ENCODE data around the gene ARSK. TPM values are rescaled to one million over a fixed set of nuclear protein-coding genes. Genes with fewer than 3 reads are reported as not detected.

ARSK gene
- total RNA-seq, 1 experiment from 2014 or later, result 13.7 TPM

- Histone ChIP-seq H3K36me3 (ENCODE audit: control insufficient read depth, insufficient read depth, low read length) (no peaks in the 10 kb centered on the region), H3K4me3 (ENCODE audit: low read depth in 2 of 2, low read length in 2 of 2) (no peak overlapping the region), H3K27me3 (ENCODE audit: control insufficient read depth, insufficient read depth, low read length) (no peaks in the 10 kb centered on the region), H3K9me3 (ENCODE audit: control insufficient read depth, insufficient read depth, low read depth, low read length) (no peaks in the 10 kb centered on the region), H3K4me1 (ENCODE audit: control insufficient read depth, insufficient read depth, low read length) (peaks cover 6% of the 10 kb centered on the region; the same call in 1 of the 2 replicates), H3K27ac (ENCODE audit: low read length) (no peak overlapping the region)
- CTCF ChIA-PET, result no interaction called here
- DNase-seq (ENCODE audit: low read depth, low spot score) (no peak), ATAC-seq (no peak)
- no TSS peak for BruUV-seq (replicated peaks)
- TF ChIP-seq, protein P1, sequence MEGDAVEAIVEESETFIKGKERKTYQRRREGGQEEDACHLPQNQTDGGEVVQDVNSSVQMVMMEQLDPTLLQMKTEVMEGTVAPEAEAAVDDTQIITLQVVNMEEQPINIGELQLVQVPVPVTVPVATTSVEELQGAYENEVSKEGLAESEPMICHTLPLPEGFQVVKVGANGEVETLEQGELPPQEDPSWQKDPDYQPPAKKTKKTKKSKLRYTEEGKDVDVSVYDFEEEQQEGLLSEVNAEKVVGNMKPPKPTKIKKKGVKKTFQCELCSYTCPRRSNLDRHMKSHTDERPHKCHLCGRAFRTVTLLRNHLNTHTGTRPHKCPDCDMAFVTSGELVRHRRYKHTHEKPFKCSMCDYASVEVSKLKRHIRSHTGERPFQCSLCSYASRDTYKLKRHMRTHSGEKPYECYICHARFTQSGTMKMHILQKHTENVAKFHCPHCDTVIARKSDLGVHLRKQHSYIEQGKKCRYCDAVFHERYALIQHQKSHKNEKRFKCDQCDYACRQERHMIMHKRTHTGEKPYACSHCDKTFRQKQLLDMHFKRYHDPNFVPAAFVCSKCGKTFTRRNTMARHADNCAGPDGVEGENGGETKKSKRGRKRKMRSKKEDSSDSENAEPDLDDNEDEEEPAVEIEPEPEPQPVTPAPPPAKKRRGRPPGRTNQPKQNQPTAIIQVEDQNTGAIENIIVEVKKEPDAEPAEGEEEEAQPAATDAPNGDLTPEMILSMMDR (IDR thresholded peaks at IDR 0.05), result no peak
- TF ChIP-seq REST (IDR thresholded peaks at IDR 0.05; ENCODE audit: insufficient read depth in 1 of 2, low read depth in 2 of 2, low read length in 1 of 2) (no peak), SIN3A (IDR thresholded peaks at IDR 0.05; ENCODE audit: borderline replicate concordance, insufficient read depth, low read depth, low read length) (no peak), POLR2AphosphoS5 (IDR thresholded peaks at IDR 0.05; ENCODE audit: low read depth, low read length) (no peak), TCF7L2 (IDR thresholded peaks at IDR 0.05; ENCODE audit: low read depth, low read length) (no peak)
- in situ Hi-C loops (cut with HindIII; ENCODE audit: low pct_unique_long_range_greater_than_20kb, low sequenced_read_pairs) (no loop called here), intact Hi-C loops (cut with micrococcal nuclease; ENCODE audit: unreplicated experiment) (no loop called here)
- POLR2A ChIA-PET, result no interaction called here
These were observed 68.8 kb downstream of the ARSK start for GRCh38 chr5:95623706-95624105.

DNA sequence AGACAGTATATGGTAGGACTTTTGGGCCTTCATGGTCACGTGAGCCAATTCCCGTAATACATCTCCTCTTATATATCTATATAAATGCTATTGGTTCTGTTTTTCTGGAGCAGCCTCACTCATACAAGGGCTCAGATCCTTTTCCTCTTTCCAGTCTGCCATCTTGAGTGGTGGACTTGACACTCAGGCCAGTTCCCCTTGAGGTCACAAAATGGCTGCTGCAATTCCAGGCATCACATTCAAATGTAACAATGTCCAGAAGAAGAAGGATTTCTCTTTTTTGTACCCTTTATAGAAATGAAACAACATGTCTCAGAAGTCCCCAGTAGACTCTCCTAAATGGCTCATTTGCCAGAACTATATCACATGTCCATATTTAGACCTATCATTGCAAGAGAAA is 69.5 kb downstream of the ARSK start:
- Histone ChIP-seq H3K36me3 (ENCODE audit: control insufficient read depth, insufficient read depth, low read length) (no peaks in the 10 kb centered on the region), H3K4me1 (ENCODE audit: control insufficient read depth, insufficient read depth, low read length) (peaks cover 6% of the 10 kb centered on the region; the same call in 1 of the 2 replicates), H3K9me3 (ENCODE audit: control insufficient read depth, insufficient read depth, low read depth, low read length) (no peaks in the 10 kb centered on the region), H3K4me3 (ENCODE audit: low read depth in 2 of 2, low read length in 2 of 2) (no peak overlapping the region), H3K27me3 (ENCODE audit: control insufficient read depth, insufficient read depth, low read length) (no peaks in the 10 kb centered on the region), H3K27ac (ENCODE audit: low read length) (no peak overlapping the region)
- in situ Hi-C loops (cut with HindIII; ENCODE audit: low pct_unique_long_range_greater_than_20kb, low sequenced_read_pairs) (no loop called here), intact Hi-C loops (cut with micrococcal nuclease; ENCODE audit: unreplicated experiment) (no loop called here)
- ChIA-PET POLR2A (no interaction called here), CTCF (no interaction called here)
- TF ChIP-seq REST (IDR thresholded peaks at IDR 0.05; ENCODE audit: insufficient read depth in 1 of 2, low read depth in 2 of 2, low read length in 1 of 2), result no peak
- TF ChIP-seq TCF7L2 (IDR thresholded peaks at IDR 0.05; ENCODE audit: low read depth, low read length), result no peak
- TF ChIP-seq, protein P1 (IDR thresholded peaks at IDR 0.05), result no peak
- no peak for TF ChIP-seq SIN3A (IDR thresholded peaks at IDR 0.05; ENCODE audit: borderline replicate concordance, insufficient read depth, low read depth, low read length)
- TF ChIP-seq POLR2AphosphoS5 (IDR thresholded peaks at IDR 0.05; ENCODE audit: low read depth, low read length), result no peak
- BruUV-seq (replicated peaks), result no TSS peak
- ATAC-seq (no peak), DNase-seq (ENCODE audit: low read depth, low spot score) (no peak)

Measured in Panc1 (cell line).